Parathyroid adenoma (tissue), 2 donors: ENCODE measurements around the gene ETFB.
A peak's percentile ranks its signal among the peaks of the same experiment; 100 is the strongest.

Source experiments
- H2AFZ ChIP-seq: fragments of 300-600 bp; sonication (generic); one replicate; pipeline ENCODE4 v1.7.0; 2017; ENCODE audit warnings: antibody characterized with exemption, mild to moderate bottlenecking
- H3K27ac ChIP-seq: fragments of 300-600 bp; sonication (generic); one replicate; pipeline ENCODE4 v1.7.0; 2017
- H3K27me3 ChIP-seq: fragments of 300-600 bp; sonication (generic); one replicate; pipeline ENCODE4 v1.7.0; 2017; ENCODE audit warnings: low read length; ENCODE audit not compliant: control insufficient read depth, insufficient read depth
- H3K36me3 ChIP-seq: fragments of 300-600 bp; sonication (generic); one replicate; pipeline ENCODE4 v1.7.0; 2017; ENCODE audit warnings: low read length; ENCODE audit not compliant: control insufficient read depth, insufficient read depth
- H3K4me1 ChIP-seq: fragments of 300-600 bp; sonication (generic); one replicate; pipeline ENCODE4 v1.7.0; 2017; ENCODE audit warnings: control low read depth
- H3K4me2 ChIP-seq: fragments of 300-600 bp; sonication (generic); one replicate; pipeline ENCODE4 v1.7.0; 2017; ENCODE audit warnings: low read length
- H3K4me3 ChIP-seq: fragments of 300-600 bp; sonication (generic); one replicate; pipeline ENCODE4 v1.7.0; 2017; ENCODE audit warnings: low read depth, low read length
- H3K79me2 ChIP-seq: fragments of 300-600 bp; sonication (generic); one replicate; pipeline ENCODE4 v1.7.0; 2017; ENCODE audit warnings: control low read depth
- H3K9ac ChIP-seq: fragments of 300-600 bp; sonication (generic); one replicate; pipeline ENCODE4 v1.7.0; 2017; ENCODE audit warnings: mild to moderate bottlenecking
- H3K9me3 ChIP-seq: fragments of 300-600 bp; sonication (generic); one replicate; pipeline ENCODE4 v1.7.0; 2017; ENCODE audit warnings: low read length; ENCODE audit not compliant: control insufficient read depth
- CTCF ChIP-seq: fragments of 300-600 bp; sonication (generic); IDR thresholded peaks from one replicate; pipeline ENCODE4 v1.7.0; 2017; ENCODE audit warnings: antibody characterized with exemption, mild to moderate bottlenecking
- donor health status: primary hyperparathyroidism.

Gene ETFB

GRCh38 chr19:51318687-51319648 lies 47.2 kb downstream of the ETFB start:
- Histone ChIP-seq H2AFZ (peak overlapping the region; percentile 1), H3K4me3 (no peak overlapping the region), H3K36me3 (no peaks in the 10 kb centered on the region), H3K4me2 (no peak overlapping the region), H3K9ac (no peak overlapping the region), H3K9me3 (no peaks in the 10 kb centered on the region), H3K27ac (no peak overlapping the region), H3K27me3 (no peaks in the 10 kb centered on the region), H3K79me2 (no peaks in the 10 kb centered on the region), H3K4me1 (peaks cover 12% of the 10 kb centered on the region)
- TF ChIP-seq CTCF: no peak

DNA sequence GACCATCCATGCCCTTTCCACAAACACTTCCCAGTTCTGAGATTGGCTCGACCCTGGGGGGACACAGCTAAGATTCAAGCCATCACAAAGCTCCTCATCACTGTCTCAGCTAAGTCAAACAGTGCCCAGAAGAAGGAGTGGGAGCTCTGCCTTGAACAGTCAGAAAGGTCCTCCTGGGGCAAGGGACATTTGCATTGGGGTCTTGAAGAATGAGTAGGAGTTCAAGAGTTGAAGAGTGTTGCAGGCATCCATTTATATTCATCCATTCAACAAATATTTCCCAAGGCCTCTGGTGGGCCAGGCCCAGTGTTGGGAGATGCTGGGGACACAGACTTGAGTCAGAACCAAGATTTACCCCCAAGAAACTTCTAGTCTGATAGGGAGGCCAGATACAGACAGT lies 48.2 kb downstream of the ETFB start:
- Histone ChIP-seq H3K4me1 (peaks cover 12% of the 10 kb centered on the region), H3K79me2 (no peaks in the 10 kb centered on the region), H3K9ac (no peak overlapping the region), H3K36me3 (no peaks in the 10 kb centered on the region), H3K27me3 (no peaks in the 10 kb centered on the region), H3K4me2 (no peak overlapping the region), H2AFZ (no peak overlapping the region), H3K9me3 (no peaks in the 10 kb centered on the region), H3K27ac (no peak overlapping the region), H3K4me3 (no peak overlapping the region)
- no peak for TF ChIP-seq CTCF

GRCh38 chr19:51317376-51317775 lies 48.8 kb downstream of the ETFB start:
- no peak overlapping the region for H2AFZ ChIP-seq
- H3K9me3 ChIP-seq: no peaks in the 10 kb centered on the region
- no peaks in the 10 kb centered on the region for H3K27me3 ChIP-seq
- no peak for TF ChIP-seq CTCF
- no peak overlapping the region for H3K4me3 ChIP-seq
- no peaks in the 10 kb centered on the region for H3K79me2 ChIP-seq
- peaks cover 12% of the 10 kb centered on the region for H3K4me1 ChIP-seq
- H3K4me2 ChIP-seq: no peak overlapping the region
- no peak overlapping the region for H3K9ac ChIP-seq
- no peak overlapping the region for H3K27ac ChIP-seq
- H3K36me3 ChIP-seq: no peaks in the 10 kb centered on the region

DNA sequence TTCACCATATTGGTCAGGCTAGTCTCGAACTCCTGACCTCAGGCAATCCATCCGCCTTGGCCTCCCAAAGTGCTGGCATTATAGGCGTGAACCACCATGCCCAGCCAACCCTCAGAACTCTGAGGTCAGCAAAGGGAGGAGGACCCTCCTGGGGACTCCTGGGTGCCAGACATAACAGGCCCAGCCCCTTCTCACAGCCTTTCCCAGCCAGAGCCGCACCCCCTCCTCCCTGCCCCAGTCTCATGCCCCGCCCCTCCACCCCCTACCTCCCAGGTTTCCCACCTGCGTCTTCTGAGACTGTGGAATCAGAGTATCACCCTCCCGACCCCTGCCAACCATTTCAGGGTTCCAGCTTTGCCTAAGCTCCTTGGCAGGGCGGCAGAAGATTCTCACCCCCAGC lies 49.5 kb downstream of the ETFB start:
- TF ChIP-seq CTCF: no peak
- Histone ChIP-seq H3K4me3 (no peak overlapping the region), H3K27ac (no peak overlapping the region), H3K4me1 (peaks cover 12% of the 10 kb centered on the region), H3K27me3 (no peaks in the 10 kb centered on the region), H3K79me2 (no peaks in the 10 kb centered on the region), H3K9me3 (no peaks in the 10 kb centered on the region), H3K9ac (no peak overlapping the region), H3K36me3 (no peaks in the 10 kb centered on the region), H3K4me2 (no peak overlapping the region), H2AFZ (no peak overlapping the region)
